Measurements from ENCODE around the gene MT1F. TPM values are rescaled to one million over a fixed set of nuclear protein-coding genes. Genes with fewer than 3 reads are reported as not detected.
"Not testable (repeated sequence)": the region's sequence is repeated elsewhere in the genome, so short reads cannot be mapped to it uniquely, and the experiment has no call there.

MT1F gene
- total RNA-seq, 1 experiment from 2014 or later, result not detected

GRCh38 chr16:56643080-56643778 is 14.5 kb upstream of the MT1F start:
- peak; percentile 36 for DNase-seq (ENCODE audit: low read depth)

GRCh38 chr16:56643833-56644232 is 13.9 kb upstream of the MT1F start:
- DNase-seq (ENCODE audit: low read depth), result no peak

- DNase-seq (ENCODE audit: low read depth), result no peak
Observed at GRCh38 chr16:56645311-56645710, 12.4 kb upstream of the MT1F start.

GRCh38 chr16:56645838-56646237 is 11.9 kb upstream of the MT1F start:
- no peak for DNase-seq (ENCODE audit: low read depth)

GRCh38 chr16:56647641-56648431 is 9.9 kb upstream of the MT1F start:
- DNase-seq (ENCODE audit: low read depth), result no peak

- DNase-seq (ENCODE audit: low read depth), result no peak
Observed at GRCh38 chr16:56649271-56649670, 8.5 kb upstream of the MT1F start.

- no peak for DNase-seq (ENCODE audit: low read depth)
Observed at GRCh38 chr16:56649820-56650219, 7.9 kb upstream of the MT1F start.

GRCh38 chr16:56651586-56651985 is 6.2 kb upstream of the MT1F start, which contains the start of gene MT1B:
Gene MT1B, plus strand, starts transcription at chr16:56651886. Its CDS starts 68 bp downstream, at chr16:56651954.
- no peak for DNase-seq (ENCODE audit: low read depth)

GRCh38 chr16:56652600-56652999 is 5.2 kb upstream of the MT1F start:
- DNase-seq (ENCODE audit: low read depth), result no peak

- DNase-seq (ENCODE audit: low read depth), result no peak
Observed at GRCh38 chr16:56653218-56653617, 4.5 kb upstream of the MT1F start.

GRCh38 chr16:56658327-56658875 is 642 bp downstream of the MT1F start:
- no peak for DNase-seq (ENCODE audit: low read depth)

- no peak for DNase-seq (ENCODE audit: low read depth)
Observed at GRCh38 chr16:56662357-56663354, 4.9 kb downstream of the MT1F start.

GRCh38 chr16:56664506-56664905 is 6.7 kb downstream of the MT1F start:
- DNase-seq (ENCODE audit: low read depth), result no peak

- DNase-seq (ENCODE audit: low read depth), result not testable (repeated sequence)
Observed at GRCh38 chr16:56665286-56666261, 7.8 kb downstream of the MT1F start.

GRCh38 chr16:56667581-56668571 is 10.1 kb downstream of the MT1F start, which contains the start of gene MT1G:
Gene MT1G, minus strand, starts transcription at chr16:56668065. Its CDS starts 72 bp downstream, at chr16:56667993.
- no peak for DNase-seq (ENCODE audit: low read depth)

GRCh38 chr16:56669005-56669839 is 11.5 kb downstream of the MT1F start, which contains the start of gene MT1H:
Gene MT1H, plus strand, starts transcription at chr16:56669814. Its CDS starts 71 bp downstream, at chr16:56669885.
- no peak for DNase-seq (ENCODE audit: low read depth)

GRCh38 chr16:56669840-56670619 is 12.3 kb downstream of the MT1F start:
- no peak for DNase-seq (ENCODE audit: low read depth)

All from LHCN-M2 (cell line).